GM18526 (cell line): ENCODE results near the gene LCE1F.

Experiments
- POLR2A ChIP-seq: IDR thresholded peaks from 3 replicates; pipeline ENCODE4 v1.6.1; 2011; ENCODE audit not compliant: insufficient read length; ENCODE audit errors: extremely low read depth

The LCE1F gene

GRCh38 chr1:152817309-152817708, 42.4 kb downstream of the LCE1F start:
- TF ChIP-seq POLR2A, result no peak

DNA sequence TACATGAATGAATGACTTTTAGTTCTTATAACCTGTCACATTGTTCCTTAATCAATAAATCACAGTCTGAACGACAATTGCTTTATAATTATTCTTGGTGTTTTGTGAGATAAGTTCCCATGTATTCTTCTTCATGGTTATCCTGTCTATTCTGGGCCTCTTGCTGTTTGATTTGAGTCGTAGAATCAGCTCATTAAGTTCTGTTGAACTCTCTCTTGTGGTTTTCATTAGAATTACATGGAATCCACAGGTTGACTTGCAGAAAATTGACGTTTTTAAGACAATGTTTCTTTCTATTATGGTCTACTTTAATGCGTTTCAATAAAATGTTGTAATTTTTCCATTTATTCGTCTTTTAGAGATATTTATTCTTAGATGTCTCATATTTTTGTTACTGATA, 48.4 kb downstream of the LCE1F start:
- no peak for TF ChIP-seq POLR2A

DNA sequence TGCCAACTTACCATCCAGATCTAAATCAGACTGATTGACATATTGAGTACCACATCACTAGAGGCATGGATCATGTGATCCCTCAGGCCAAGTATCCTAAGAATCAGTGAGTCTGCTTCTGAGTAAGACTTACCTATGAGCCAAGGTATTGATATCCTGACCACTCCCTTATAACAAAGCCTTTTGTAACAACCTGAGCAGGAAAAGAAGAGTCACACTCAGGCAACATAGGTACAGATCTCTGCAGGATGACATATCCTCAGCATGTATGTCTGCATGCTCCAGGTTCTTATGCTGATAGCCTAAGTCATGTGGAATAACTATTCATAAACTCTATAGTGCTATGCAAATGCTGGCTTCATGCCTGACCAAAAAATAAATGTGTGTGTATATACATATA, 50.0 kb downstream of the LCE1F start:
- TF ChIP-seq POLR2A, result no peak
